HCT116 (cell line): Measurements from ENCODE around the gene SLC25A47. TPM values are rescaled to one million over a fixed set of nuclear protein-coding genes. Genes with fewer than 3 reads are reported as not detected.

Source experiments
- ATAC-seq: fragments of 200-7000 bp; cut with Tn5 transposase; 2 replicates; pipeline ENCODE4 v1.9.1; 2020; ENCODE audit warnings: mild to moderate bottlenecking, moderate library complexity
- BruUV-seq: library from RNA; stranded (reverse); fragments of 400-500 nt; replicated peaks from 2 replicates; lab custom pipeline; 2021; lab: Mats Ljungman, UMichigan
- CTCF ChIA-PET: fragments of 300-600 bp; sonication (Branson Sonifier 250); formaldehyde crosslinking; loops from one replicate; lab custom pipeline; 2021; ENCODE audit warnings: antibody characterized with exemption; lab: Charles Lee
- POLR2A ChIA-PET: fragments of 300-600, 350-600 bp; sonication (Branson Sonifier 250); formaldehyde crosslinking; loops from one replicate; lab custom pipeline; 2021; ENCODE audit warnings: antibody characterized with exemption; lab: Charles Lee
- RAD21 ChIA-PET, 2 experiments: fragments of 300-600 bp; sonication (Branson Sonifier 250); formaldehyde crosslinking; loops; one replicate each; lab custom pipeline; 2023; ENCODE audit warnings: low total read pairs in 2 of 2; ENCODE audit not compliant: uncharacterized antibody in 2 of 2, unreplicated experiment in 2 of 2, low non-redundant PET in 1 of 2; lab: Charles Lee
- DNase-seq: peaks from one replicate; pipeline ENCODE4 v3.0.0-alpha.2; 2010; ENCODE audit warnings: low read depth, low spot score
- H2AFZ ChIP-seq: fragments of 200-600 bp; shearing (Covaris generic), sonication (generic); 2 replicates; pipeline ENCODE4 v1.6.1; 2017; ENCODE audit warnings: low read depth, mixed run types, mixed read lengths, antibody characterized with exemption, low read length; ENCODE audit not compliant: poor library complexity, severe bottlenecking
- H3K27ac ChIP-seq: 2 replicates; pipeline ENCODE4 v1.5.1; 2012; ENCODE audit warnings: low read depth, low read length
- H3K27me3 ChIP-seq: fragments of 200-600 bp; sonication (generic); 2 replicates; pipeline ENCODE4 v1.6.1; 2016; ENCODE audit warnings: mixed run types, low read length, mixed read lengths; ENCODE audit not compliant: insufficient read depth
- H3K36me3 ChIP-seq, 2 experiments: fragments of 200-500 bp in 1 of 2; fragments of 200-600 bp in 1 of 2; sonication (Bioruptor generic) in 1 of 2; sonication (generic) in 1 of 2; 2 replicates each; pipeline versions ENCODE4 v1.5.1 to v1.6.1; 2014 to 2016; ENCODE audit warnings: low read length in 2 of 2, inconsistent platforms in 1 of 2, mixed read lengths in 1 of 2, mixed run types in 1 of 2; ENCODE audit not compliant: insufficient read depth in 2 of 2, control insufficient read depth in 1 of 2
- H3K4me1 ChIP-seq, 2 experiments: fragments of 200-600 bp in 1 of 2; sonication (generic) in 1 of 2; 2 replicates each; pipeline versions ENCODE4 v1.5.1 to v1.6.1; 2012 to 2017; ENCODE audit warnings: low read length in 2 of 2, inconsistent platforms in 1 of 2, mild to moderate bottlenecking in 1 of 2, mixed read lengths in 1 of 2, mixed run types in 1 of 2, moderate library complexity in 1 of 2; ENCODE audit not compliant: insufficient read depth in 2 of 2, control insufficient read depth in 1 of 2
- H3K4me2 ChIP-seq: fragments of 200-600 bp; sonication (generic); 2 replicates; pipeline ENCODE4 v1.6.1; 2017; ENCODE audit warnings: mixed run types, low read length, mixed read lengths
- H3K4me3 ChIP-seq, 2 experiments: fragments of 200-600 bp in 1 of 2; sonication (generic) in 1 of 2; replicated peaks in 1 of 2; 2 replicates each; pipeline ENCODE4 v1.5.1; 2011 to 2016; ENCODE audit warnings: low read length in 2 of 2, control low read depth in 1 of 2, low read depth in 1 of 2, mild to moderate bottlenecking in 1 of 2, mixed read lengths in 1 of 2, mixed run types in 1 of 2
- H3K79me2 ChIP-seq: fragments of 200-600 bp; sonication (generic); 2 replicates; pipeline ENCODE4 v1.6.1; 2017; ENCODE audit warnings: mild to moderate bottlenecking, mixed run types, low read length, moderate library complexity, mixed read lengths; ENCODE audit not compliant: insufficient read depth
- H3K9ac ChIP-seq: fragments of 200-600 bp; sonication (generic); 2 replicates; pipeline ENCODE4 v1.6.1; 2016; ENCODE audit warnings: low read length, mixed read lengths
- H3K9me2 ChIP-seq: fragments of 200-600 bp; sonication (generic), shearing (Covaris generic); 2 replicates; pipeline ENCODE4 v1.6.1; 2017; ENCODE audit warnings: mixed run types, mild to moderate bottlenecking, moderate library complexity; ENCODE audit not compliant: insufficient read depth
- H3K9me3 ChIP-seq, 2 experiments: fragments of 200-500 bp in 1 of 2; fragments of 200-600 bp in 1 of 2; sonication (Bioruptor generic) in 1 of 2; sonication (generic) in 1 of 2; 2 replicates each; pipeline ENCODE4 v1.6.1; 2014 to 2017; ENCODE audit warnings: low read length in 2 of 2, mixed read lengths in 2 of 2, inconsistent platforms in 1 of 2, low read depth in 1 of 2, mild to moderate bottlenecking in 1 of 2, mixed run types in 1 of 2, moderate library complexity in 1 of 2; ENCODE audit not compliant: control insufficient read depth in 1 of 2, insufficient read depth in 1 of 2
- H4K20me1 ChIP-seq: fragments of 200-600 bp; sonication (generic), shearing (Covaris generic); 2 replicates; pipeline ENCODE4 v1.6.1; 2017; ENCODE audit warnings: mixed run types, mild to moderate bottlenecking, moderate library complexity; ENCODE audit not compliant: insufficient read depth
- CTCF ChIP-seq, 3 experiments: fragments of 200-600 bp in 1 of 3; sonication (generic) in 1 of 3; IDR thresholded peaks in 2 of 3; conservative IDR thresholded peaks in 1 of 3; 2 replicates each; pipeline ENCODE4 v1.5.1; 2012 to 2017; ENCODE audit warnings: low read depth in 2 of 3, low read length in 2 of 3, antibody characterized with exemption in 1 of 3, borderline replicate concordance in 1 of 3, control low read depth in 1 of 3, mild to moderate bottlenecking in 1 of 3, mixed read lengths in 1 of 3, mixed run types in 1 of 3, moderate library complexity in 1 of 3; ENCODE audit not compliant: insufficient read depth in 1 of 3
- EGR1 ChIP-seq: IDR thresholded peaks from 2 replicates; pipeline ENCODE4 v1.6.1; 2012; ENCODE audit warnings: low read depth
- MAX ChIP-seq: IDR thresholded peaks from 2 replicates; pipeline ENCODE4 v1.6.1; 2012
- YY1 ChIP-seq: IDR thresholded peaks from 2 replicates; pipeline ENCODE4 v1.6.1; 2011; ENCODE audit warnings: low read length, low read depth, moderate library complexity, mild to moderate bottlenecking; ENCODE audit not compliant: insufficient replicate concordance; ENCODE audit errors: extremely low read depth
- ZFX ChIP-seq: fragments of 450-650 bp; IDR thresholded peaks from 2 replicates; pipeline ENCODE4 v1.6.1; 2017
- intact Hi-C: fragments of 100-400 bp; cut with micrococcal nuclease; formaldehyde crosslinking; loops from 2 replicates; pipeline ENCODE4 v1.10.0; 2022
- total RNA-seq: library from RNA; stranded (reverse); gene quantifications from one replicate; pipeline ENCODE4 v1.2.1, GENCODE V29; 2021; ENCODE audit not compliant: unreplicated experiment

The SLC25A47 gene
- total RNA-seq, 1 experiment from 2014 or later, result 0.17 TPM

GRCh38 chr14:100317912-100318808 is 5.0 kb upstream of the SLC25A47 start:
- H3K4me1 ChIP-seq, result peaks cover 3 to 13% of the 10 kb centered on the region in 2 experiments; a peak in 3 of 4 replicates
- no peak overlapping the region; the same call in 1 of the 2 replicates for H3K27ac ChIP-seq
- RAD21 ChIA-PET, result no interaction called here
- no peaks in the 10 kb centered on the region for H4K20me1 ChIP-seq
- CTCF ChIA-PET, result no interaction called here
- H2AFZ ChIP-seq, result peak overlapping the region; percentile 42
- H3K27me3 ChIP-seq, result no peaks in the 10 kb centered on the region
- TF ChIP-seq CTCF (IDR thresholded peaks at IDR 0.05 in 2 of 3, conservative IDR thresholded peaks at IDR 0.05 in 1 of 3; ENCODE audit: borderline replicate concordance in 1 of 3, insufficient read depth in 1 of 3, low read depth in 2 of 3, low read length in 2 of 3), result peak; percentile 67 to 93 (median 85); a peak in 5 of 6 replicates
- no peak for TF ChIP-seq MAX
- peak; percentile 67; the same call in 1 of the 2 replicates for TF ChIP-seq ZFX
- peak; percentile 52 for TF ChIP-seq YY1
- no peak for TF ChIP-seq EGR1
- BruUV-seq, result no TSS peak
- H3K4me3 ChIP-seq, result peak overlapping the region; percentile 23 to 37
- no peaks in the 10 kb centered on the region for H3K9me2 ChIP-seq
- peak; percentile 98 for ATAC-seq
- intact Hi-C loops, result no loop called here
- H3K9ac ChIP-seq, result peak overlapping the region; percentile 42
- no peaks in the 10 kb centered on the region for H3K79me2 ChIP-seq
- peak; percentile 35 for DNase-seq
- H3K4me2 ChIP-seq, result peak overlapping the region; percentile 54
- H3K36me3 ChIP-seq, result no peaks in the 10 kb centered on the region
- no peaks in the 10 kb centered on the region for H3K9me3 ChIP-seq
- POLR2A ChIA-PET, result interaction anchor here (1.9 kb wide), 1 partner anchor 10 kb away, joined by 5 read pairs; no protein-coding TSS in a partner anchor
